Fibroblast of lung (primary cell): ENCODE data around the gene RCAN1. TPM values are rescaled to one million over a fixed set of nuclear protein-coding genes. Genes with fewer than 3 reads are reported as not detected.
A peak's percentile ranks its signal among the peaks of the same experiment; 100 is the strongest.

Experiments
- DNase-seq, 2 donors: peaks; one replicate each; pipeline versions ENCODE4 v3.0.0 to v3.0.0-alpha.2; 2010; ENCODE audit warnings: low read depth in 2 of 2
- H2AFZ ChIP-seq: 2 replicates; pipeline ENCODE4 v1.5.1; 2012; ENCODE audit warnings: low read length, control low read depth, inconsistent platforms
- H3K27ac ChIP-seq: 2 replicates; pipeline ENCODE4 v1.5.1; 2011; ENCODE audit warnings: low read length, control low read depth; ENCODE audit not compliant: insufficient read depth
- H3K27me3 ChIP-seq: 2 replicates; pipeline ENCODE4 v1.5.1; 2011; ENCODE audit warnings: mild to moderate bottlenecking, low read length; ENCODE audit not compliant: control insufficient read depth, insufficient read depth
- H3K36me3 ChIP-seq: 2 replicates; pipeline ENCODE4 v1.5.1; 2011; ENCODE audit warnings: low read length; ENCODE audit not compliant: control insufficient read depth, insufficient read depth
- H3K4me1 ChIP-seq: 2 replicates; pipeline ENCODE4 v1.5.1; 2011; ENCODE audit warnings: low read length; ENCODE audit not compliant: control insufficient read depth, insufficient read depth; ENCODE audit errors: extremely low read depth
- H3K4me2 ChIP-seq: 2 replicates; pipeline ENCODE4 v1.5.1; 2011; ENCODE audit warnings: low read length, control low read depth; ENCODE audit not compliant: insufficient read depth; ENCODE audit errors: extremely low read depth
- H3K4me3 ChIP-seq, 4 experiments: fragments of 200-600 bp in 1 of 4; sonication (generic) in 1 of 4; replicated peaks in 1 of 4; 2 replicates each; pipeline ENCODE4 v1.5.1; 2011 to 2016; ENCODE audit warnings: low read length in 4 of 4, low read depth in 3 of 4, mild to moderate bottlenecking in 3 of 4, control low read depth in 2 of 4, inconsistent platforms in 1 of 4, mixed read lengths in 1 of 4; ENCODE audit not compliant: insufficient read depth in 1 of 4; ENCODE audit errors: control extremely low read depth in 1 of 4
- H3K79me2 ChIP-seq: 2 replicates; pipeline ENCODE4 v1.5.1; 2012; ENCODE audit warnings: mild to moderate bottlenecking, low read length, inconsistent platforms; ENCODE audit not compliant: control insufficient read depth, insufficient read depth
- H3K9ac ChIP-seq: 2 replicates; pipeline ENCODE4 v1.5.1; 2011; ENCODE audit warnings: mild to moderate bottlenecking, low read length, control low read depth; ENCODE audit not compliant: insufficient read depth
- H3K9me3 ChIP-seq: 2 replicates; pipeline ENCODE4 v1.5.1; 2012; ENCODE audit warnings: low read depth, low read length; ENCODE audit not compliant: control insufficient read depth, insufficient read depth
- H4K20me1 ChIP-seq: 2 replicates; pipeline ENCODE4 v1.5.1; 2011; ENCODE audit warnings: low read length; ENCODE audit not compliant: control insufficient read depth, insufficient read depth; ENCODE audit errors: extremely low read depth
- EZH2 ChIP-seq: IDR thresholded peaks from 2 replicates; pipeline ENCODE4 v1.5.1; 2012; ENCODE audit warnings: low read length, control low read depth, mild to moderate bottlenecking; ENCODE audit errors: missing control alignments
- polyA plus RNA-seq, 2 donors: library from polyadenylated mRNA; depleted of rRNA in 1 of 2; stranded (reverse) in 1 of 2; unstranded in 1 of 2; fragments of >200 nt; gene quantifications; 2 replicates each; pipeline ENCODE4 v1.2.1, GENCODE V29; 2011 to 2012; ENCODE audit warnings: missing spikeins in 1 of 2
- total RNA-seq: library from RNA; depleted of rRNA; stranded (reverse); fragments of >200 nt; gene quantifications from 2 replicates; pipeline ENCODE4 v1.2.1, GENCODE V29; 2014
- TF ChIP-seq, protein P1 (sequence below), 2 donors: IDR thresholded peaks in 1 of 2; conservative IDR thresholded peaks in 1 of 2; 1 replicate in 1 of 2; 2 replicates in 1 of 2; pipeline ENCODE4 v1.5.1; 2011 to 2012; ENCODE audit warnings: low read length in 2 of 2, control low read depth in 1 of 2, inconsistent platforms in 1 of 2, low read depth in 1 of 2, mild to moderate bottlenecking in 1 of 2

Gene RCAN1
- total and polyA plus RNA-seq, 2 donors (not counting 1 experiment from before 2014, with no cell fraction given) = 94.8 to 259 TPM

DNA sequence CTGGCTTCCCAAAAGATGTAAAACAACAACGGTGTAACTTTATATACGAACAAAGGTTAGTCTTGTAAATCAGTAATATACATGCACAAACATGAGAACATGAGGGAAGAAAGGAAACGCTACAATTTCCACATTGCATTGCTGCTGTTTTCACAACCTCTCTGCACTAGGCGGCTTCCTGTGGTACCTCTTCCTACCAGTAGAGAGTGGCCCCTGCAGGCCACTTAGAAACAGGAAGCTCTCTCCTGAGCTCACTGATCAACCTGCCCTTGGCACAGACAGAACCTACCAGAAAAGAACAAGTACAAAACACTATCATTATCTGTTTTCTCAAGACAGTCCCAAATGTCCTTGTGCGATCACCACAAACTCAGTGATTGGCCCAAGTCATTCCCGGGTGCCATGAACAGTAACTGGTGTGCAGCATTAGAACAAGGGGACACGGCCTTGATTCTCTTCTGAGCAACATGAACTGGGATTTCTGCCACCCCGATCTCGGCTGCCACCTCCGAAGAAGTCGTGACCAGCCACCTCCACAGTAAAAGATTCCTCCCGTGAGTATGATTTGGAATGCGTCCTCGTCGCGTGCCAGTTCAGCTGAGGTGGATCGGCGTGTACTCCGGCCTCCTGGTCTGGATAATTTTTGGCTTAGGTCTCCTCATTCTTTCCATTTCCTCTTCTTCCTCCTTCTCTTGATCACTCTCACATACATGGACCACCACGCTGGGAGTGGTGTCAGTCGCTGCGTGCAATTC is 97.2 kb downstream of the RCAN1 start:
- Histone ChIP-seq H2AFZ (no peak overlapping the region), H3K9ac (no peak overlapping the region), H3K4me1 (no peaks in the 10 kb centered on the region), H3K4me2 (no peak overlapping the region), H4K20me1 (no peaks in the 10 kb centered on the region), H3K4me3 (no peak overlapping the region), H3K27ac (no peak overlapping the region), H3K79me2 (no peaks in the 10 kb centered on the region), H3K9me3 (no peaks in the 10 kb centered on the region), H3K36me3 (peaks cover 16% of the 10 kb centered on the region), H3K27me3 (no peaks in the 10 kb centered on the region)
- no peak for DNase-seq
- TF ChIP-seq, protein P1, sequence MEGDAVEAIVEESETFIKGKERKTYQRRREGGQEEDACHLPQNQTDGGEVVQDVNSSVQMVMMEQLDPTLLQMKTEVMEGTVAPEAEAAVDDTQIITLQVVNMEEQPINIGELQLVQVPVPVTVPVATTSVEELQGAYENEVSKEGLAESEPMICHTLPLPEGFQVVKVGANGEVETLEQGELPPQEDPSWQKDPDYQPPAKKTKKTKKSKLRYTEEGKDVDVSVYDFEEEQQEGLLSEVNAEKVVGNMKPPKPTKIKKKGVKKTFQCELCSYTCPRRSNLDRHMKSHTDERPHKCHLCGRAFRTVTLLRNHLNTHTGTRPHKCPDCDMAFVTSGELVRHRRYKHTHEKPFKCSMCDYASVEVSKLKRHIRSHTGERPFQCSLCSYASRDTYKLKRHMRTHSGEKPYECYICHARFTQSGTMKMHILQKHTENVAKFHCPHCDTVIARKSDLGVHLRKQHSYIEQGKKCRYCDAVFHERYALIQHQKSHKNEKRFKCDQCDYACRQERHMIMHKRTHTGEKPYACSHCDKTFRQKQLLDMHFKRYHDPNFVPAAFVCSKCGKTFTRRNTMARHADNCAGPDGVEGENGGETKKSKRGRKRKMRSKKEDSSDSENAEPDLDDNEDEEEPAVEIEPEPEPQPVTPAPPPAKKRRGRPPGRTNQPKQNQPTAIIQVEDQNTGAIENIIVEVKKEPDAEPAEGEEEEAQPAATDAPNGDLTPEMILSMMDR (conservative IDR thresholded peaks at IDR 0.05 in 1 of 2, IDR thresholded peaks at IDR 0.05 in 1 of 2; ENCODE audit: low read depth in 1 of 2, low read length in 2 of 2) = peak in 1 of 2 donors; percentile 11
- no peak for TF ChIP-seq EZH2

DNA sequence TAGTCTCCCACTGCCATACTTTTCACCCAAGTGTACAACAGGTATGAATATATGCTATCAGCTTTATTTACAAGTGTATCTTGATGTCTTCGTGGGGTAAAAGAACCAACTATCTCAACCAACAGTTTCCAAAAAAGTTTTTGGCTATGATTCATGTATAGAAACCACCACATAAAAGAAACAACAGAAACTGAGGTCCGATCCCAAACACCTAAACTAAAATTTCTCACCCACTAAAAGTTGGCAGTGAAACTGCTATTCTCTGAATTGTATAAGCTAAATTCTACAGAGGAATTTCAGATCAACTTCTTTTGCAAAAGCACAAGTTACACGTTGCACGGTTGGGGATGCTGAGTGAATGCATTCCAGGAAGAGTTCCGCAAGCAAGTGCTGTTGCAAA is 97.9 kb downstream of the RCAN1 start:
- H3K9me3 ChIP-seq = no peaks in the 10 kb centered on the region
- no peak overlapping the region for H3K27ac ChIP-seq
- no peaks in the 10 kb centered on the region for H3K4me1 ChIP-seq
- no peak for DNase-seq
- H3K36me3 ChIP-seq = peaks cover 15% of the 10 kb centered on the region
- no peak overlapping the region for H2AFZ ChIP-seq
- H3K79me2 ChIP-seq = no peaks in the 10 kb centered on the region
- no peak for TF ChIP-seq EZH2
- TF ChIP-seq, protein P1 (conservative IDR thresholded peaks at IDR 0.05 in 1 of 2, IDR thresholded peaks at IDR 0.05 in 1 of 2; ENCODE audit: low read depth in 1 of 2, low read length in 2 of 2) = no peak
- H4K20me1 ChIP-seq = no peaks in the 10 kb centered on the region
- H3K4me2 ChIP-seq = no peak overlapping the region
- H3K4me3 ChIP-seq = no peak overlapping the region
- H3K27me3 ChIP-seq = no peaks in the 10 kb centered on the region
- no peak overlapping the region for H3K9ac ChIP-seq

DNA sequence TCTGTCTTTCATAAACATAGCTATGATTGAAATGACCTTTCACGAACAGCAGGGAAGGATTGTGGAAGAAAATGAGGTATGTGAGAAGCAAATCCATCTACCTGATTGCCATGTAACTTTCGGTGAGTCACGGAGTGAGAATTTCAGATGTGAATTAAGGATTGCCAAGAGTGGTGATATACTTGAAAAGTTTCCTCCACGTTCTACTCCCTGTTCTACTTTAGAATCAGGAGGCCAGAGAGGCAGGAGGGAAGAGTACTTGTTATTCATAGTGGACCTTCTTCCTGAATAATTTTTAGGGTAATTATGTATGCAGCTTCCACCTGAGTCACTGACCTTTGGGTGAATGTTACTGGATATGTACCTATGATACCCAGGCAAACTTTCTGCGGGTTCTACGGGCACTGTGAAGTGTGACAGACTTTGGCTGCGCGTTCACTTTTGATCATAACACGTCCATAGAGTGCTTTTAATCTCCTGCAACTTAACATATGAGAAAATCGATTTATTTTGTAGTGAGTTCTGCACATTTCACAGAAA is 100.3 kb downstream of the RCAN1 start:
- Histone ChIP-seq H3K4me2 (no peak overlapping the region), H3K27me3 (no peaks in the 10 kb centered on the region), H3K79me2 (no peaks in the 10 kb centered on the region), H3K4me3 (no peak overlapping the region), H2AFZ (no peak overlapping the region), H3K27ac (no peak overlapping the region), H4K20me1 (no peaks in the 10 kb centered on the region), H3K36me3 (peaks cover 2% of the 10 kb centered on the region), H3K4me1 (no peaks in the 10 kb centered on the region), H3K9ac (no peak overlapping the region), H3K9me3 (no peaks in the 10 kb centered on the region)
- DNase-seq = peak in 1 of 2 donors; percentile 47
- TF ChIP-seq EZH2 = no peak
- TF ChIP-seq, protein P1 (conservative IDR thresholded peaks at IDR 0.05 in 1 of 2, IDR thresholded peaks at IDR 0.05 in 1 of 2; ENCODE audit: low read depth in 1 of 2, low read length in 2 of 2) = no peak
